GM12878 (cell line): Measurements from ENCODE around the gene CBFA2T3.

Experiments used
- BHLHE40 ChIP-seq, 2 experiments: fragments of 450-650 bp in 1 of 2; IDR thresholded peaks; 2 replicates each; pipeline ENCODE4 v1.6.1; 2011 to 2017; ENCODE audit warnings: low read depth in 2 of 2, borderline replicate concordance in 1 of 2, improper control_type of control experiment in 1 of 2, low read length in 1 of 2, mild to moderate bottlenecking in 1 of 2
- BRCA1 ChIP-seq: IDR thresholded peaks from 2 replicates; pipeline ENCODE4 v1.6.1; 2011; ENCODE audit warnings: low read depth, low read length, improper control_type of control experiment
- CEBPZ ChIP-seq: fragments of 150-350 bp; IDR thresholded peaks from 2 replicates; pipeline ENCODE4 v1.6.1; 2016; ENCODE audit warnings: low read depth, low read length
- CTCF ChIP-seq, 3 experiments: IDR thresholded peaks in 2 of 3; conservative IDR thresholded peaks in 1 of 3; 2 replicates each; pipeline ENCODE4 v1.5.1; 2011; ENCODE audit warnings: low read depth in 3 of 3, low read length in 3 of 3, mild to moderate bottlenecking in 3 of 3, control low read depth in 2 of 3, moderate library complexity in 2 of 3, inconsistent platforms in 1 of 3, mixed read lengths in 1 of 3; ENCODE audit not compliant: control insufficient read depth in 2 of 3, insufficient read depth in 1 of 3; ENCODE audit errors: extremely low read depth in 1 of 3
- EZH2 ChIP-seq: IDR thresholded peaks from 2 replicates; pipeline ENCODE4 v1.6.1; 2012; ENCODE audit warnings: low read depth, mild to moderate bottlenecking, control low read depth, inconsistent platforms, low read length, borderline replicate concordance; ENCODE audit not compliant: control insufficient read depth
- HDAC2 ChIP-seq: fragments of 200-600 bp; sonication (generic); IDR thresholded peaks from 2 replicates; pipeline ENCODE4 v1.6.1; 2017
- MTA3 ChIP-seq: IDR thresholded peaks from 2 replicates; pipeline ENCODE4 v1.6.1; 2012; ENCODE audit warnings: low read length, inconsistent platforms, borderline replicate concordance
- MYC ChIP-seq: IDR thresholded peaks from 2 replicates; pipeline ENCODE4 v1.6.1; 2011; ENCODE audit warnings: mild to moderate bottlenecking, low read length, moderate library complexity, inconsistent platforms; ENCODE audit not compliant: insufficient read depth, insufficient replicate concordance, insufficient read length, severe bottlenecking
- PAX5 ChIP-seq: IDR thresholded peaks from 2 replicates; pipeline ENCODE4 v1.6.1; 2011; ENCODE audit warnings: low read depth, low read length, borderline replicate concordance
- POLR2A ChIP-seq: IDR thresholded peaks from 2 replicates; pipeline ENCODE4 v1.6.1; 2011; ENCODE audit warnings: low read depth, mild to moderate bottlenecking, low read length
- SIN3A ChIP-seq: IDR thresholded peaks from 2 replicates; pipeline ENCODE4 v1.6.1; 2012; ENCODE audit warnings: low read depth, low read length, improper control_type of control experiment
- SMAD5 ChIP-seq: IDR thresholded peaks from 2 replicates; pipeline ENCODE4 v1.6.1; 2016; ENCODE audit warnings: antibody characterized with exemption, low read depth
- YY1 ChIP-seq: IDR thresholded peaks from 2 replicates; pipeline ENCODE4 v1.6.1; 2011; ENCODE audit warnings: low read depth, mild to moderate bottlenecking, low read length

GRCh38 chr16:88927010-88927409 lies 50.0 kb downstream of the CBFA2T3 start:
- TF ChIP-seq CTCF (IDR thresholded peaks at IDR 0.05 in 2 of 3, conservative IDR thresholded peaks at IDR 0.05 in 1 of 3; ENCODE audit: control insufficient read depth in 2 of 3, extremely low read depth in 1 of 3, insufficient read depth in 1 of 3, low read depth in 3 of 3, low read length in 3 of 3) (no peak), MTA3 (no peak), YY1 (no peak), PAX5 (no peak), CEBPZ (no peak), MYC (no peak), BRCA1 (no peak), HDAC2 (no peak), BHLHE40 (IDR thresholded peaks at IDR 0.05; ENCODE audit: borderline replicate concordance in 1 of 2, low read depth in 2 of 2, low read length in 1 of 2) (no peak), SIN3A (no peak), EZH2 (no peak), POLR2A (no peak), SMAD5 (no peak)
